Diencephalon (tissue), 1 donor: ENCODE results near the gene MPG. TPM values are rescaled to one million over a fixed set of nuclear protein-coding genes. Genes with fewer than 3 reads are reported as not detected.

Source experiments
- small RNA-seq: library from RNA; depleted of rRNA; stranded (forward); fragments of <200 nt; gene quantifications from one replicate; pipeline ENCODE3, GENCODE V24; 2014
- total RNA-seq: library from RNA; depleted of rRNA; stranded (reverse); fragments of >200 nt; gene quantifications from one replicate; pipeline ENCODE4 v1.2.3, GENCODE V29; 2014

MPG gene
- total RNA-seq: 41.8 TPM

GRCh38 chr16:77807-78443 lies at the start of gene MPG:
MPG (plus strand) TSS chr16:78225; CDS start chr16:78310, 85 bp downstream.

GRCh38 chr16:53346-54236 lies 24.4 kb upstream of the MPG start, which contains the start of the genes POLR3K and SNRNP25:
POLR3K (minus strand) TSS chr16:53608; CDS start chr16:53586, 22 bp downstream.
SNRNP25 (plus strand) TSS chr16:53828; CDS start chr16:54017, 189 bp downstream.

GRCh38 chr16:72561-73548 lies 5.2 kb upstream of the MPG start, which contains the start of gene RHBDF1:
RHBDF1 (minus strand) TSS chr16:72631; CDS start chr16:65015, 7,616 bp downstream.

Small RNA genes lying within 50 kb of the gene (small RNA-seq; reads per million reads assigned to genes)
- gene Z69720.2: not detected

Other genes with a start within 250 kb of the MPG start
- gene POLR3K, start 24.6 kb upstream of the MPG start, total RNA-seq: 7.4 TPM
- gene SNRNP25, start 24.4 kb upstream of the MPG start, total RNA-seq: 26.1 TPM
- 3.7 TPM for gene RHBDF1, start 5.6 kb upstream of the MPG start, total RNA-seq
- gene NPRL3, start 60.4 kb downstream of the MPG start, total RNA-seq: 11.3 TPM
- 1.2 TPM for gene HBZ, start 74.4 kb downstream of the MPG start, total RNA-seq
- 31.1 TPM for gene HBM, start 87.8 kb downstream of the MPG start, total RNA-seq
- 2,023 TPM for gene HBA2, start 94.7 kb downstream of the MPG start, total RNA-seq
- 1,158 TPM for gene HBA1, start 98.5 kb downstream of the MPG start, total RNA-seq
- gene HBQ1, start 102.2 kb downstream of the MPG start, total RNA-seq: 7.8 TPM
- 82.6 TPM for gene LUC7L, start 151.2 kb downstream of the MPG start, total RNA-seq
- 31.1 TPM for gene FAM234A, start 156.6 kb downstream of the MPG start, total RNA-seq
- gene RGS11, start 197.7 kb downstream of the MPG start, total RNA-seq: 10.1 TPM
- 68.7 TPM for gene ARHGDIG, start 202.4 kb downstream of the MPG start, total RNA-seq
- 12.5 TPM for gene PDIA2, start 204.9 kb downstream of the MPG start, total RNA-seq